Testis (tissue), 2 donors: Measurements from ENCODE around the gene MTLN.

Experiments used
- CTCF ChIP-seq, 3 experiments: fragments of 450-650 bp in 2 of 3; fragments of 200-600 bp in 1 of 3; sonication (generic) in 1 of 3; IDR thresholded peaks; one replicate each; pipeline ENCODE4 v1.5.1; 2016 to 2019; ENCODE audit warnings: antibody characterized with exemption in 3 of 3, mild to moderate bottlenecking in 2 of 3, moderate library complexity in 1 of 3
- POLR2A ChIP-seq: fragments of 450-650 bp; IDR thresholded peaks from one replicate; pipeline ENCODE4 v1.6.1; 2017; ENCODE audit warnings: antibody characterized with exemption, mild to moderate bottlenecking, moderate library complexity

DNA sequence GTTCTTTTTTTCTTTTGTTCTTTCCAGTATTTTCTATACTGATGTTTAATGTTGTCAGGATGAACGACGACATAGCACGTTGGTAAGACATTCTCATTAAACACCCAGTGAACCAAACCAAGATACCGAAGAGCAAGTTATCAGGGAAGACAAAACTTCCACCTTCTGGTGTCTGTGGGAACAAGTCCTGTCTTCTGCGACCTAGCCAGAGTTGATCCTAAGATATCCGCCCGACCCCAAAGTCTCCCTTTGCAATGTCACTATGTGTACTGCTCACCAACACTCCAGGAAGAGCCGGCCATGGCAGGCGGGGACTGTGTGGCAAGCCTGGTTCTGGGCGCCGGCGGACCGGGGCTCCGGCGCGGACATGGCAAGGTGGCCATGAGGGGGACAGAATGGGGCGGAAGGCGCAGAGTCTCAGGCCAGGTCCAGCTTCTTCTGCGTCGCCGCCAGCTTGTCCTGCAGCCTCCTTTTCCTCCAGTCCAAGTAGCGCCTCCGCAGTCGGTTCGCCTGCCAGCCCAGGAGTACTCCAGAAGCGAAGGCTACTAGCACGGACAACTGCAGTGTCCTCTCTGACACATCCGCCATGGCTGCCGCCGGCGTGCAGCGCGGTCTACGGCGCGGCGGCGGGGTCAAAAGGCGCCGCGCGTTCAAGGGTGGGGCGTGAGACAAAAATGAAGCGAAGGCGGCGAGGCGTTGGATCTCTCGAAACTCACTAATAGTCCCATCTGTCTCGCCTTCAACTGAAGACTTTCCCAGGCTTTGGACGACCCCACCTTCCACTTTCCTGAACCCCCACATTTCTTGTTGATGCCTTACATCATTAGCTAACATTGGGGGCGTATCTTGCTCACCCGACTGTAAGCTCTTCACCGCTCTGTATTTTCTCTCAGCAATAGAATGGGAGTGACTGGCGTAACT lies at the start of gene MTLN:
- TF ChIP-seq POLR2A = no peak
- TF ChIP-seq CTCF (IDR thresholded peaks at IDR 0.05) = no peak
